Left lung (tissue), 10 donors: ENCODE results near the gene INSYN1. TPM values are rescaled to one million over a fixed set of nuclear protein-coding genes. Genes with fewer than 3 reads are reported as not detected.
A peak's percentile ranks its signal among the peaks of the same experiment; 100 is the strongest.

Source experiments
- ATAC-seq: fragments of 200-7000 bp; cut with Tn5 transposase; one replicate; pipeline ENCODE4 v1.9.1; 2020; ENCODE audit warnings: moderate library complexity
- DNase-seq, 4 donors: peaks; one replicate each; pipeline ENCODE4 v3.0.0-alpha.2; 2013 to 2020
- H3K27ac ChIP-seq, 2 donors: fragments of 200-600 bp; sonication (generic) in 1 of 2; one replicate each; pipeline versions ENCODE4 v1.5.0 to v1.8.0; 2020 to 2021
- H3K27me3 ChIP-seq, 2 donors: fragments of 200-600 bp; sonication (generic) in 1 of 2; one replicate each; pipeline versions ENCODE4 v1.5.0 to v1.8.0; 2020 to 2021
- H3K36me3 ChIP-seq, 2 donors: fragments of 200-600 bp; sonication (generic) in 1 of 2; one replicate each; pipeline versions ENCODE4 v1.5.0 to v1.8.0; 2020 to 2021
- H3K4me1 ChIP-seq, 2 donors: fragments of 200-600 bp; one replicate each; pipeline ENCODE4 v1.8.0; 2021
- H3K4me3 ChIP-seq, 2 donors: fragments of 200-600 bp; sonication (generic) in 1 of 2; one replicate each; pipeline versions ENCODE4 v1.5.0 to v1.8.0; 2020 to 2021; ENCODE audit warnings: mild to moderate bottlenecking in 1 of 2
- H3K9me3 ChIP-seq, 2 donors: fragments of 200-600 bp; sonication (generic) in 1 of 2; one replicate each; pipeline versions ENCODE4 v1.5.0 to v1.8.0; 2020 to 2021
- CTCF ChIP-seq, 2 donors: fragments of 200-600 bp; sonication (generic) in 1 of 2; IDR thresholded peaks; one replicate each; pipeline versions ENCODE4 v1.5.0 to v1.8.0; 2021; ENCODE audit warnings: antibody characterized with exemption in 2 of 2
- intact Hi-C, 2 donors: fragments of 100-400 bp; cut with DNase I; formaldehyde crosslinking; loops; one replicate each; pipeline versions ENCODE4 v1.11.2 to v1.14.2; 2022
- polyA plus RNA-seq, 6 donors: library from polyadenylated mRNA; unstranded; fragments of 120-200 nt; gene quantifications; one replicate each; pipeline ENCODE4 v1.2.1, GENCODE V29; 2013; ENCODE audit not compliant: insufficient read length in 6 of 6
- total RNA-seq, 2 donors: library from RNA; stranded (reverse); fragmentation: NEBNext Ultra II Directional; extraction: Animal tissue kit (Norgen Biotek cat#: 25700); gene quantifications; one replicate each; pipeline ENCODE4 v1.2.1, GENCODE V29; 2021
- donor health status: DM: no; HTN: yes; CAD: no.
- donor health status: DM: no; HTN: no; CAD: no.

Gene INSYN1
- total and polyA plus RNA-seq, 8 donors, result 2.8 to 40.7 (median 20.6) TPM

GRCh38 chr15:73752806-73753193, 351 bp downstream of the INSYN1 start:
- Histone ChIP-seq H3K27me3 (peaks cover 15 to 97% of the 10 kb centered on the region in 2 donors), H3K27ac (no peak overlapping the region), H3K4me3 (peak overlapping the region; percentile 36 to 43), H3K36me3 (no peaks in the 10 kb centered on the region), H3K9me3 (no peaks in the 10 kb centered on the region), H3K4me1 (peaks cover 0 to 13% of the 10 kb centered on the region in 2 donors)
- DNase-seq, result peak in 1 of 4 donors; percentile 40
- intact Hi-C loops, result no loop called here
- TF ChIP-seq CTCF (IDR thresholded peaks at IDR 0.05), result no peak
- ATAC-seq, result peak; percentile 58

- intact Hi-C loops, result no loop called here
- DNase-seq, result no peak
- TF ChIP-seq CTCF (IDR thresholded peaks at IDR 0.05), result no peak
- Histone ChIP-seq H3K27ac (no peak overlapping the region), H3K36me3 (no peaks in the 10 kb centered on the region), H3K4me1 (peaks cover 0 to 13% of the 10 kb centered on the region in 2 donors), H3K9me3 (no peaks in the 10 kb centered on the region), H3K4me3 (peak overlapping the region; percentile 36 to 43), H3K27me3 (peaks cover 15 to 97% of the 10 kb centered on the region in 2 donors)
- ATAC-seq, result peak; percentile 45
Observed at GRCh38 chr15:73751899-73752805, 999 bp downstream of the INSYN1 start.

GRCh38 chr15:73751511-73751898, 1.6 kb downstream of the INSYN1 start:
- Histone ChIP-seq H3K4me1 (peaks cover 0 to 13% of the 10 kb centered on the region in 2 donors), H3K27me3 (peaks cover 15 to 99% of the 10 kb centered on the region in 2 donors), H3K27ac (no peak overlapping the region), H3K9me3 (no peaks in the 10 kb centered on the region), H3K36me3 (no peaks in the 10 kb centered on the region), H3K4me3 (peak overlapping the region in 1 of 2 donors; percentile 43)
- intact Hi-C loops, result no loop called here
- no peak for ATAC-seq
- no peak for DNase-seq
- TF ChIP-seq CTCF (IDR thresholded peaks at IDR 0.05), result no peak

DNA sequence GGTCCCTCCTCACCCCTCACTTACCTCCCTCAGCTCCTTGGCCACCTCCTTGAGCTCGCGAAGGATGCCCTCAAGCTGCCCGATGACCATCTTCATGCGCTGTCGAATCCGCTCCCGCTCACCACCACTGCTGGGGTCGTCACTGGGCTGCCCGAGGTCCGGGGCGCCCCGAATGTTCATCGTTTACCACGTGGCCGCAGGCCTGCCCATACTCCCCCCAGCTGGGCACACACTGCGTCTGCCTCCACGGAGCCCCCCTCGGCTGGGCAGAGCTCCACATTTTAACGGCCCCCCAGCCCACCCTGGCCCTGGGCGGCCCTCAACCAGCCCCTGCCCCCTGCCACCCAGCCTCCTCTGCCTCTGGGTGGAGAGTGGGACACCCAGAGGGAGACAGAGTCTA, 2.2 kb downstream of the INSYN1 start:
- no peak for ATAC-seq
- intact Hi-C loops, result no loop called here
- H3K27me3 ChIP-seq, result peaks cover 15 to 99% of the 10 kb centered on the region in 2 donors
- no peak for TF ChIP-seq CTCF (IDR thresholded peaks at IDR 0.05)
- DNase-seq, result no peak
- no peak overlapping the region for H3K4me3 ChIP-seq
- peaks cover 0 to 13% of the 10 kb centered on the region in 2 donors for H3K4me1 ChIP-seq
- H3K27ac ChIP-seq, result no peak overlapping the region
- H3K36me3 ChIP-seq, result no peaks in the 10 kb centered on the region
- H3K9me3 ChIP-seq, result no peaks in the 10 kb centered on the region

GRCh38 chr15:73750438-73750837, 2.7 kb downstream of the INSYN1 start:
- peaks cover 0 to 13% of the 10 kb centered on the region in 2 donors for H3K4me1 ChIP-seq
- H3K9me3 ChIP-seq, result no peaks in the 10 kb centered on the region
- no peak overlapping the region for H3K27ac ChIP-seq
- DNase-seq (no peak), ATAC-seq (no peak)
- H3K27me3 ChIP-seq, result peaks cover 15 to 95% of the 10 kb centered on the region in 2 donors
- TF ChIP-seq CTCF (IDR thresholded peaks at IDR 0.05), result no peak
- H3K36me3 ChIP-seq, result no peaks in the 10 kb centered on the region
- H3K4me3 ChIP-seq, result no peak overlapping the region
- intact Hi-C loops, result no loop called here
